Gastrocnemius medialis (tissue), 4 donors: ENCODE results near the gene SHC2.

Source experiments
- POLR2A ChIP-seq, 2 donors: fragments of 450-650 bp; IDR thresholded peaks; one replicate each; pipeline ENCODE4 v1.6.1; 2017; ENCODE audit warnings: antibody characterized with exemption in 2 of 2, mild to moderate bottlenecking in 2 of 2, moderate library complexity in 2 of 2
- TF ChIP-seq, protein P1 (sequence below), 5 experiments: fragments of 450-650 bp in 3 of 5; fragments of 200-600 bp in 2 of 5; sonication (generic) in 2 of 5; IDR thresholded peaks in 4 of 5; conservative IDR thresholded peaks in 1 of 5; 1 replicate in 4 of 5; 2 replicates in 1 of 5; pipeline ENCODE4 v1.5.1; 2016 to 2019; ENCODE audit warnings: antibody characterized with exemption in 5 of 5, mild to moderate bottlenecking in 3 of 5, moderate library complexity in 3 of 5

DNA sequence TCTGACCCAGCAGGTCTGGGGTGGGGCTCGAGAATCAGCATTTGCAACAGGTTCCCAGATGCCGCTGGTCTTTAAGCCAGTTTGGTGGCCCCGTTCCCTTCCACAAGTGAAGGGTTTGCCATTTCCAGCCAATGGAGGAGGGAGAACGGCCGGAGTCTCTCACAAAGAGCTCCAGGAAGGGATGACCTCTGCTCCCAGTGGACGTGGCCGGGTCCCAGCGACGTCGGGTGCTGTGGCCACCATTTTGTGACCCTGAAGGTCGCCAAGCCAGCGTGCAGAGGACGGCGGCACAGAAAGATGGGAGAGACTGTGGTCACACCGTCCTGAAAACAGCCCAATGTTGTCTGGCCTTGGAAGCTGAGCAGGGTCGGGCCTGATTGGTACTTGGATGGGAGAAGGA, 8.0 kb downstream of the SHC2 start:
- TF ChIP-seq, protein P1, sequence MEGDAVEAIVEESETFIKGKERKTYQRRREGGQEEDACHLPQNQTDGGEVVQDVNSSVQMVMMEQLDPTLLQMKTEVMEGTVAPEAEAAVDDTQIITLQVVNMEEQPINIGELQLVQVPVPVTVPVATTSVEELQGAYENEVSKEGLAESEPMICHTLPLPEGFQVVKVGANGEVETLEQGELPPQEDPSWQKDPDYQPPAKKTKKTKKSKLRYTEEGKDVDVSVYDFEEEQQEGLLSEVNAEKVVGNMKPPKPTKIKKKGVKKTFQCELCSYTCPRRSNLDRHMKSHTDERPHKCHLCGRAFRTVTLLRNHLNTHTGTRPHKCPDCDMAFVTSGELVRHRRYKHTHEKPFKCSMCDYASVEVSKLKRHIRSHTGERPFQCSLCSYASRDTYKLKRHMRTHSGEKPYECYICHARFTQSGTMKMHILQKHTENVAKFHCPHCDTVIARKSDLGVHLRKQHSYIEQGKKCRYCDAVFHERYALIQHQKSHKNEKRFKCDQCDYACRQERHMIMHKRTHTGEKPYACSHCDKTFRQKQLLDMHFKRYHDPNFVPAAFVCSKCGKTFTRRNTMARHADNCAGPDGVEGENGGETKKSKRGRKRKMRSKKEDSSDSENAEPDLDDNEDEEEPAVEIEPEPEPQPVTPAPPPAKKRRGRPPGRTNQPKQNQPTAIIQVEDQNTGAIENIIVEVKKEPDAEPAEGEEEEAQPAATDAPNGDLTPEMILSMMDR (IDR thresholded peaks at IDR 0.05 in 4 of 5, conservative IDR thresholded peaks at IDR 0.05 in 1 of 5) = no peak
- TF ChIP-seq POLR2A (IDR thresholded peaks at IDR 0.05) = no peak
